WTC11 (cell line): ENCODE results near the gene PLCB3. TPM values are rescaled to one million over a fixed set of nuclear protein-coding genes. Genes with fewer than 3 reads are reported as not detected.

Experiments used
- ATAC-seq: fragments of 200-7000 bp; cut with Tn5 transposase; 2 replicates; pipeline ENCODE4 v1.10.0; 2021; ENCODE audit warnings: mild to moderate bottlenecking, moderate library complexity
- CTCF ChIA-PET: fragments of 300-600 bp; sonication (Branson Sonifier 250); formaldehyde crosslinking; loops from one replicate; lab custom pipeline; 2021; ENCODE audit warnings: antibody characterized with exemption; lab: Charles Lee
- POLR2A ChIA-PET: fragments of 350-600 bp; sonication (Branson Sonifier 250); formaldehyde crosslinking; loops from one replicate; lab custom pipeline; 2021; ENCODE audit warnings: antibody characterized with exemption; lab: Charles Lee
- DNase-seq: peaks from one replicate; pipeline ENCODE4 v3.0.0; 2021; ENCODE audit warnings: low spot score
- H3K27ac Mint-ChIP-seq: 2 replicates; pipeline ENCODE4 v1.8.0; 2021; ENCODE audit warnings: mixed read lengths
- H3K27me3 Mint-ChIP-seq: 2 replicates; pipeline ENCODE4 v1.8.0; 2021; ENCODE audit warnings: low read depth, mild to moderate bottlenecking, moderate library complexity, mixed read lengths
- H3K36me3 Mint-ChIP-seq: 2 replicates; pipeline ENCODE4 v1.8.0; 2021; ENCODE audit warnings: mixed read lengths
- H3K4me1 Mint-ChIP-seq: 2 replicates; pipeline ENCODE4 v1.8.0; 2022; ENCODE audit warnings: mixed read lengths
- H3K4me3 Mint-ChIP-seq: 2 replicates; pipeline ENCODE4 v1.8.0; 2021; ENCODE audit warnings: mild to moderate bottlenecking, moderate library complexity, mixed read lengths
- H3K9me3 Mint-ChIP-seq: 2 replicates; pipeline ENCODE4 v1.8.0; 2021; ENCODE audit warnings: mixed read lengths
- E2F5 ChIP-seq: sonication (generic); formaldehyde crosslinking; IDR thresholded peaks from 2 replicates; pipeline ENCODE4 v1.8.1; 2022; ENCODE audit warnings: mild to moderate bottlenecking, moderate library complexity, missing genetic modification reagents
- ERG ChIP-seq: fragments of 250-450 bp; sonication (Bioruptor Pico); IDR thresholded peaks from 2 replicates; pipeline ENCODE4 v1.8.0; 2021; ENCODE audit warnings: mild to moderate bottlenecking
- HMGXB4 ChIP-seq: sonication (generic); formaldehyde crosslinking; IDR thresholded peaks from 2 replicates; pipeline ENCODE4 v1.8.1; 2023; ENCODE audit warnings: mild to moderate bottlenecking, moderate library complexity, missing genetic modification reagents
- IRF2 ChIP-seq: sonication (generic); formaldehyde crosslinking; IDR thresholded peaks from 2 replicates; pipeline ENCODE4 v1.8.0; 2022; ENCODE audit warnings: low read depth, missing genetic modification reagents, borderline replicate concordance
- KAT7 ChIP-seq: sonication (generic); formaldehyde crosslinking; IDR thresholded peaks from 2 replicates; pipeline ENCODE4 v1.8.1; 2023; ENCODE audit warnings: missing genetic modification reagents, mild to moderate bottlenecking, borderline replicate concordance
- MAX ChIP-seq: sonication (generic); formaldehyde crosslinking; IDR thresholded peaks from 2 replicates; pipeline ENCODE4 v1.8.0; 2022; ENCODE audit warnings: mild to moderate bottlenecking, missing genetic modification reagents
- OVOL2 ChIP-seq: fragments of 250-450 bp; sonication (Bioruptor Pico); IDR thresholded peaks from 2 replicates; pipeline ENCODE4 v1.9.0; 2021; ENCODE audit warnings: mild to moderate bottlenecking, borderline replicate concordance
- PREB ChIP-seq: sonication (generic); formaldehyde crosslinking; IDR thresholded peaks from 2 replicates; pipeline ENCODE4 v1.8.1; 2022; ENCODE audit warnings: mild to moderate bottlenecking, missing genetic modification reagents, moderate library complexity, borderline replicate concordance
- SOX15 ChIP-seq: fragments of 250-450 bp; sonication (Bioruptor Pico); IDR thresholded peaks from 2 replicates; pipeline ENCODE4 v1.9.0; 2021; ENCODE audit warnings: mild to moderate bottlenecking
- SP1 ChIP-seq: sonication (generic); formaldehyde crosslinking; conservative IDR thresholded peaks from 2 replicates; pipeline ENCODE4 v1.8.1; 2022; ENCODE audit warnings: missing genetic modification reagents
- ZNF317 ChIP-seq: sonication (generic); formaldehyde crosslinking; IDR thresholded peaks from 2 replicates; pipeline ENCODE4 v1.8.1; 2023; ENCODE audit warnings: low read depth, mild to moderate bottlenecking, moderate library complexity, missing genetic modification reagents, borderline replicate concordance
- ZNF423 ChIP-seq: fragments of 250-450 bp; sonication (Bioruptor Pico); IDR thresholded peaks from 2 replicates; pipeline ENCODE4 v2.1.2; 2022; ENCODE audit warnings: mild to moderate bottlenecking, moderate library complexity
- ZSCAN18 ChIP-seq: fragments of 250-450 bp; sonication (Bioruptor Pico); IDR thresholded peaks from 2 replicates; pipeline ENCODE4 v2.1.2; 2022; ENCODE audit warnings: mild to moderate bottlenecking, moderate library complexity
- total RNA-seq: library from RNA; stranded (reverse); gene quantifications from 3 replicates; pipeline ENCODE4 v1.2.3, GENCODE V29; 2021

The PLCB3 gene
- total RNA-seq, 1 experiment from 2014 or later: 97.4 TPM

- DNase-seq (peak; percentile 50), ATAC-seq (peak; percentile 6)
- ChIA-PET POLR2A (no interaction called here), CTCF (interaction anchor here (1.0 to 5.4 kb wide), 5 partner anchors 16 to 122 kb away, joined by 3 to 35 read pairs (median 3); partner anchors contain the start of gene PLCB3)
- Mint-ChIP-seq H3K27me3 (peaks cover 16% of the 10 kb centered on the region), H3K4me3 (peak overlapping the region; percentile 85), H3K9me3 (no peaks in the 10 kb centered on the region), H3K27ac (no peak overlapping the region), H3K36me3 (peaks cover 6% of the 10 kb centered on the region; the same call in 1 of the 2 replicates), H3K4me1 (peaks cover 25% of the 10 kb centered on the region)
- TF ChIP-seq ZNF423 (CRISPR knock-in tag): peak; percentile 14
- no peak for TF ChIP-seq ZNF317
- TF ChIP-seq E2F5: 0 out of 2 replicates have a peak, but pooled peaks have one; percentile 48
- TF ChIP-seq SP1 (CRISPR knock-in tag): 0 out of 2 replicates have a peak, but pooled peaks have one; percentile 39
Observed at GRCh38 chr11:64234647-64235379, 16.5 kb upstream of the PLCB3 start.

- H3K27me3 Mint-ChIP-seq: peaks cover 16% of the 10 kb centered on the region
- DNase-seq (no peak), ATAC-seq (no peak)
- H3K4me1 Mint-ChIP-seq: peaks cover 31% of the 10 kb centered on the region
- peak overlapping the region; percentile 15; the same call in 1 of the 2 replicates for H3K27ac Mint-ChIP-seq
- TF ChIP-seq SOX15 (CRISPR knock-in tag): no peak
- peak overlapping the region; percentile 85 for H3K4me3 Mint-ChIP-seq
- ChIA-PET CTCF (interaction anchor here (5.4 kb wide), 1 partner anchor 15 kb away, joined by 35 read pairs; the partner anchor contains the start of gene PLCB3), POLR2A (interaction anchor here (1.1 kb wide), 1 partner anchor 16 kb away, joined by 8 read pairs; no protein-coding TSS in a partner anchor)
- H3K36me3 Mint-ChIP-seq: peaks cover 6% of the 10 kb centered on the region; the same call in 1 of the 2 replicates
- H3K9me3 Mint-ChIP-seq: no peaks in the 10 kb centered on the region
Observed at GRCh38 chr11:64235437-64236161, 15.7 kb upstream of the PLCB3 start.

GRCh38 chr11:64237484-64237951 lies 13.8 kb upstream of the PLCB3 start:
- DNase-seq: no peak
- no peak for TF ChIP-seq ERG
- TF ChIP-seq PREB (CRISPR knock-in tag): 0 out of 2 replicates have a peak, but pooled peaks have one; percentile 26
- TF ChIP-seq HMGXB4 (CRISPR knock-in tag): no peak
- no peak for TF ChIP-seq IRF2
- no peak for ATAC-seq
- Mint-ChIP-seq H3K27ac (no peak overlapping the region), H3K4me3 (no peak overlapping the region), H3K9me3 (no peaks in the 10 kb centered on the region), H3K36me3 (peaks cover 6% of the 10 kb centered on the region; the same call in 1 of the 2 replicates), H3K27me3 (peaks cover 9% of the 10 kb centered on the region), H3K4me1 (peaks cover 24% of the 10 kb centered on the region)
- ChIA-PET CTCF (interaction anchor here (1.0 to 5.4 kb wide), 3 partner anchors 13 to 104 kb away, joined by 3 to 35 read pairs (median 5); partner anchors contain the start of gene PLCB3), POLR2A (no interaction called here)

GRCh38 chr11:64238076-64238475 lies 13.3 kb upstream of the PLCB3 start:
- H3K9me3 Mint-ChIP-seq: no peaks in the 10 kb centered on the region
- peaks cover 28% of the 10 kb centered on the region for H3K4me1 Mint-ChIP-seq
- TF ChIP-seq KAT7 (CRISPR knock-in tag) (no peak), E2F5 (no peak), ZSCAN18 (CRISPR knock-in tag) (no peak), MAX (CRISPR knock-in tag) (no peak), OVOL2 (no peak)
- no peak overlapping the region for H3K27ac Mint-ChIP-seq
- H3K4me3 Mint-ChIP-seq: no peak overlapping the region
- DNase-seq (no peak), ATAC-seq (no peak)
- POLR2A ChIA-PET: no interaction called here
- peaks cover 6% of the 10 kb centered on the region; the same call in 1 of the 2 replicates for H3K36me3 Mint-ChIP-seq
- CTCF ChIA-PET: interaction anchor here (1.0 to 5.4 kb wide), 2 partner anchors 12 to 103 kb away, joined by 3 to 35 read pairs; partner anchors contain the start of gene PLCB3
- H3K27me3 Mint-ChIP-seq: peaks cover 3% of the 10 kb centered on the region
